H9 (cell line): ENCODE measurements around the gene NSD1. TPM values are rescaled to one million over a fixed set of nuclear protein-coding genes. Genes with fewer than 3 reads are reported as not detected.

Experiments used
- DNase-seq: peaks from one replicate; pipeline ENCODE4 v3.0.0-alpha.2; 2017
- H2AFZ ChIP-seq: one replicate; pipeline ENCODE4 v1.6.1; 2013; ENCODE audit warnings: mild to moderate bottlenecking, low read length, control low read depth, moderate library complexity
- H2AK5ac ChIP-seq: 2 replicates; pipeline ENCODE4 v1.6.1; 2013; ENCODE audit warnings: low read length, control low read depth, mixed read lengths; ENCODE audit not compliant: insufficient read length
- H2BK120ac ChIP-seq: one replicate; pipeline ENCODE4 v1.6.1; 2013; ENCODE audit warnings: low read depth, mild to moderate bottlenecking, low read length, control low read depth, inconsistent platforms; ENCODE audit not compliant: poor library complexity, severe bottlenecking
- H2BK12ac ChIP-seq: 2 replicates; pipeline ENCODE4 v1.6.1; 2013; ENCODE audit warnings: low read length, control low read depth, mixed read lengths, low read depth; ENCODE audit not compliant: insufficient read length
- H2BK15ac ChIP-seq: 2 replicates; pipeline ENCODE4 v1.6.1; 2013; ENCODE audit warnings: low read depth, low read length, control low read depth
- H2BK20ac ChIP-seq: one replicate; pipeline ENCODE4 v1.6.1; 2013; ENCODE audit warnings: low read depth, mild to moderate bottlenecking, low read length, control low read depth, inconsistent platforms; ENCODE audit not compliant: poor library complexity, severe bottlenecking
- H2BK5ac ChIP-seq: 2 replicates; pipeline ENCODE4 v1.6.1; 2013; ENCODE audit warnings: low read length, control low read depth, mixed read lengths; ENCODE audit not compliant: insufficient read length
- H3K14ac ChIP-seq: 2 replicates; pipeline ENCODE4 v1.6.1; 2013; ENCODE audit warnings: low read length, control low read depth; ENCODE audit not compliant: insufficient read depth
- H3K18ac ChIP-seq: 2 replicates; pipeline ENCODE4 v1.6.1; 2013; ENCODE audit warnings: low read depth, mild to moderate bottlenecking, mixed read lengths, low read length, control low read depth; ENCODE audit not compliant: insufficient read length
- H3K23ac ChIP-seq: 2 replicates; pipeline ENCODE4 v1.6.1; 2013; ENCODE audit warnings: low read length, control low read depth, mixed read lengths, low read depth; ENCODE audit not compliant: insufficient read length
- H3K23me2 ChIP-seq: 2 replicates; pipeline ENCODE4 v1.6.1; 2013; ENCODE audit warnings: low read depth, mild to moderate bottlenecking, mixed read lengths, low read length, control low read depth; ENCODE audit not compliant: insufficient read length, poor library complexity, severe bottlenecking
- H3K27ac ChIP-seq: 2 replicates; pipeline ENCODE4 v1.5.1; 2013; ENCODE audit warnings: low read length, control low read depth, mixed read lengths, low read depth; ENCODE audit not compliant: insufficient read length
- H3K27me3 ChIP-seq: 2 replicates; pipeline ENCODE4 v1.6.1; 2013; ENCODE audit warnings: low read length, control low read depth, inconsistent platforms; ENCODE audit not compliant: insufficient read depth
- H3K4ac ChIP-seq: 2 replicates; pipeline ENCODE4 v1.6.1; 2013; ENCODE audit warnings: low read depth, mild to moderate bottlenecking, control low read depth, inconsistent platforms, low read length, moderate library complexity
- H3K4me1 ChIP-seq: 2 replicates; pipeline ENCODE4 v1.6.1; 2013; ENCODE audit warnings: low read length, control low read depth, inconsistent platforms; ENCODE audit not compliant: insufficient read depth
- H3K4me2 ChIP-seq: 2 replicates; pipeline ENCODE4 v1.6.1; 2013; ENCODE audit warnings: low read length, control low read depth, mixed read lengths; ENCODE audit not compliant: insufficient read length, insufficient read depth
- H3K56ac ChIP-seq: 2 replicates; pipeline ENCODE4 v1.6.1; 2013; ENCODE audit warnings: low read depth, mild to moderate bottlenecking, mixed read lengths, low read length, control low read depth; ENCODE audit not compliant: insufficient read length
- H3K79me1 ChIP-seq: 2 replicates; pipeline ENCODE4 v1.6.1; 2013; ENCODE audit warnings: low read depth, mild to moderate bottlenecking, moderate library complexity, low read length, control low read depth, inconsistent platforms; ENCODE audit not compliant: insufficient read depth, poor library complexity, severe bottlenecking
- H3K79me2 ChIP-seq: 2 replicates; pipeline ENCODE4 v1.6.1; 2013; ENCODE audit warnings: low read length, control low read depth, inconsistent platforms; ENCODE audit not compliant: insufficient read depth
- H3K9ac ChIP-seq: 2 replicates; pipeline ENCODE4 v1.6.1; 2013; ENCODE audit warnings: low read length, control low read depth, mixed read lengths; ENCODE audit not compliant: insufficient read length; ENCODE audit errors: extremely low read depth
- H3K9me3 ChIP-seq: one replicate; pipeline ENCODE4 v1.6.1; 2013; ENCODE audit warnings: low read depth, low read length, inconsistent platforms; ENCODE audit not compliant: control insufficient read depth
- H3T11ph ChIP-seq: one replicate; pipeline ENCODE4 v1.6.1; 2013; ENCODE audit warnings: mild to moderate bottlenecking, low read length, control low read depth, inconsistent platforms
- H4K20me1 ChIP-seq: one replicate; pipeline ENCODE4 v1.6.1; 2013; ENCODE audit not compliant: control insufficient read depth, insufficient read length, insufficient read depth
- H4K5ac ChIP-seq: 2 replicates; pipeline ENCODE4 v1.6.1; 2013; ENCODE audit warnings: low read depth, mild to moderate bottlenecking, mixed read lengths, low read length, control low read depth; ENCODE audit not compliant: insufficient read length
- H4K8ac ChIP-seq: replicated peaks from 2 replicates; pipeline ENCODE4 v1.6.1; 2013; ENCODE audit warnings: low read length, control low read depth, mixed read lengths, low read depth; ENCODE audit not compliant: insufficient read length
- H4K91ac ChIP-seq: 2 replicates; pipeline ENCODE4 v1.6.1; 2013; ENCODE audit warnings: low read depth, mild to moderate bottlenecking, moderate library complexity, mixed read lengths, low read length, control low read depth; ENCODE audit not compliant: insufficient read length
- H3K27ac Mint-ChIP-seq, 3 experiments: 2 replicates in 2 of 3; 3 replicates in 1 of 3; pipeline ENCODE4 v1.8.0; 2020 to 2021; ENCODE audit warnings: mixed read lengths in 3 of 3, mild to moderate bottlenecking in 1 of 3, moderate library complexity in 1 of 3
- H3K27me3 Mint-ChIP-seq: 2 replicates; pipeline ENCODE4 v1.8.0; 2021; ENCODE audit warnings: low read depth, mild to moderate bottlenecking, moderate library complexity, mixed read lengths
- H3K36me3 Mint-ChIP-seq, 3 experiments: 2 replicates in 2 of 3; 3 replicates in 1 of 3; pipeline ENCODE4 v1.8.0; 2020 to 2021; ENCODE audit warnings: low read depth in 3 of 3, mixed read lengths in 3 of 3; ENCODE audit not compliant: insufficient read depth in 1 of 3
- H3K4me1 Mint-ChIP-seq, 2 experiments: 2 replicates each; pipeline ENCODE4 v1.8.0; 2020; ENCODE audit warnings: mixed read lengths in 2 of 2
- H3K4me3 Mint-ChIP-seq, 2 experiments: 2 replicates in 1 of 2; 3 replicates in 1 of 2; pipeline ENCODE4 v1.8.0; 2020 to 2021; ENCODE audit warnings: mild to moderate bottlenecking in 2 of 2, mixed read lengths in 2 of 2, moderate library complexity in 1 of 2
- H3K9me3 Mint-ChIP-seq, 2 experiments: 2 replicates in 1 of 2; 3 replicates in 1 of 2; pipeline ENCODE4 v1.8.0; 2020; ENCODE audit warnings: mild to moderate bottlenecking in 2 of 2, mixed read lengths in 2 of 2, moderate library complexity in 1 of 2
- WGBS: extraction: QIAGEN DNeasy Blood & Tissue Kit; methylation state at CpG from one replicate; pipeline ENCODE4 v1.1.7; 2013; ENCODE audit warnings: missing lambda C conversion rate, low lambda C conversion rate, mixed read lengths; ENCODE audit not compliant: insufficient read length; ENCODE audit errors: extremely low coverage; 5-methylcytosine and 5-hydroxymethylcytosine counted together
- total RNA-seq: library from RNA; stranded (reverse); gene quantifications from 2 replicates; pipeline ENCODE4 v1.2.1, GENCODE V29; 2021
- TF ChIP-seq, protein P1 (sequence below): fragments of 200-600 bp; sonication (generic); conservative IDR thresholded peaks from 3 replicates; pipeline ENCODE4 v1.8.0; 2021; ENCODE audit warnings: antibody characterized with exemption, mild to moderate bottlenecking

Gene NSD1
- total RNA-seq, 1 experiment from 2014 or later: 213 TPM

DNA sequence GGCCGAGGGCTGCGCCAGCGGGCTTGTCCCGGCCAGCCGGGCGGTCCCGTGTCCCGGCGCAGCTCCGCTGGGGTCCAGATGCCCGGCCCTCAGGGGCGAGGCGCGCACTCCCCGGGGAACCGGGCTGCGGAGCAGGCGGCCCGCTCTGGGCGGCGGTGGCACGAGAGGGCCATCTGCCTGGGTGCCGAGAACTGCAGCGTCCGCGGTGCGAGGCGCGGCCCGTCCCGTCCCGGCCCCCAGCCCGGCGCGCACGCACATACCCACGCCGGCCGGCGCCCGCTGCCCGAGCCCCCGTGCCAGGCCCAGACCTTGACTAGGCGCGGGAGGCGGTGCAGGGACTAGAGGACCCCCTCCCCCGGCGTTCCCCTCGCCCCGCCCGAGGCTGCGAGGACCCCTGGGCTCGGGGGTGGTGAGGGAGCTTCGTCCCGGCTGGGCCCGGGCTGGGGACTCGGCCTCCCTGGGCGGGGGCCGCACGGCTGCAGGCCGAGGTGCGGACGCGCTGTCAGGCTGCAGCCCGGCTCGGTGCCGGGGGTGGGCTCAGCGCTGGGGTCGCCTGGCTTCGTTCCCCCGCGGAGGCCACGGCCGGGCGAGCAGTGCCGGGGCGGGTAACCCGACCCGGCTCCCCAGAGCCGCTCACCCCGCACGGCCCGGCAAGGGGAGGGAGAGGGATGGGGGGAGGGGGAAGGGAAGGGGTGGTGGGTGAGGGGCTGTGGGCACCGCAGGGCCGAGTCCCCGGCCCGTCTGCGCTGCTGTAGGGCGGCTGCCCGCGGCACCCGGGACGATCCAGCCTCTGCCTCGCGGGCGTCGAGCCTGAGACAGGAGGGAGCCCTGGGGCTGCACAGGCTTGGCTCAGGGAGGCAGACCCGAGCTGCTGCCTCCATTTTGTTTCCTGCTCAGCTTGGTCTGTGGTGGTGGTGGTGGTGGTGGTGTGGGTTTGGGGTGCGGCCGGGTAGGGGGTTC lies 1.2 kb upstream of the NSD1 start:
- no peak overlapping the region for H4K8ac ChIP-seq

More for the DNA sequence above, 1.2 kb upstream of the NSD1 start:
- peaks cover 18% of the 10 kb centered on the region for H3K23me2 ChIP-seq
- H3K4me1 Mint-ChIP-seq: peaks cover 34 to 43% of the 10 kb centered on the region in 2 experiments
- peak; percentile 79 for DNase-seq
- no peak overlapping the region for H3T11ph ChIP-seq
- peak overlapping the region; percentile 88 for H2BK120ac ChIP-seq
- peak overlapping the region; percentile 58 for H3K4me2 ChIP-seq
- H3K23ac ChIP-seq: no peak overlapping the region
- H3K4me3 Mint-ChIP-seq: peak overlapping the region; percentile 77 to 89
- peak overlapping the region; percentile 47 to 94 (median 85); a peak in 5 of 7 replicates for H3K27ac Mint-ChIP-seq
- peak overlapping the region; percentile 99 for H4K91ac ChIP-seq
- no CpG with 5 or more reads among the region's 100 CpGs for WGBS
- no peak overlapping the region for H2AK5ac ChIP-seq
- H2BK15ac ChIP-seq: 0 out of 2 replicates have a peak overlapping the region, but pooled peaks have one; percentile 39
- TF ChIP-seq, protein P1, sequence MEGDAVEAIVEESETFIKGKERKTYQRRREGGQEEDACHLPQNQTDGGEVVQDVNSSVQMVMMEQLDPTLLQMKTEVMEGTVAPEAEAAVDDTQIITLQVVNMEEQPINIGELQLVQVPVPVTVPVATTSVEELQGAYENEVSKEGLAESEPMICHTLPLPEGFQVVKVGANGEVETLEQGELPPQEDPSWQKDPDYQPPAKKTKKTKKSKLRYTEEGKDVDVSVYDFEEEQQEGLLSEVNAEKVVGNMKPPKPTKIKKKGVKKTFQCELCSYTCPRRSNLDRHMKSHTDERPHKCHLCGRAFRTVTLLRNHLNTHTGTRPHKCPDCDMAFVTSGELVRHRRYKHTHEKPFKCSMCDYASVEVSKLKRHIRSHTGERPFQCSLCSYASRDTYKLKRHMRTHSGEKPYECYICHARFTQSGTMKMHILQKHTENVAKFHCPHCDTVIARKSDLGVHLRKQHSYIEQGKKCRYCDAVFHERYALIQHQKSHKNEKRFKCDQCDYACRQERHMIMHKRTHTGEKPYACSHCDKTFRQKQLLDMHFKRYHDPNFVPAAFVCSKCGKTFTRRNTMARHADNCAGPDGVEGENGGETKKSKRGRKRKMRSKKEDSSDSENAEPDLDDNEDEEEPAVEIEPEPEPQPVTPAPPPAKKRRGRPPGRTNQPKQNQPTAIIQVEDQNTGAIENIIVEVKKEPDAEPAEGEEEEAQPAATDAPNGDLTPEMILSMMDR: no peak
- peak overlapping the region; percentile 81 for H3K27ac ChIP-seq
- peak overlapping the region; percentile 33 for H4K5ac ChIP-seq
- peak overlapping the region; percentile 81 for H2BK5ac ChIP-seq
- H3K4ac ChIP-seq: peak overlapping the region; percentile 87
- no peak overlapping the region for H2AFZ ChIP-seq
- no peaks in the 10 kb centered on the region for H3K9me3 ChIP-seq
- H4K20me1 ChIP-seq: no peaks in the 10 kb centered on the region
- H3K18ac ChIP-seq: peak overlapping the region; percentile 99
- H3K27me3 Mint-ChIP-seq: peaks cover 4% of the 10 kb centered on the region; the same call in 1 of the 2 replicates
- no peaks in the 10 kb centered on the region for H3K27me3 ChIP-seq
- H3K79me1 ChIP-seq: no peaks in the 10 kb centered on the region
- H3K9ac ChIP-seq: peak overlapping the region; percentile 87
- no peak overlapping the region for H3K56ac ChIP-seq
- no peaks in the 10 kb centered on the region for H3K9me3 Mint-ChIP-seq
- peak overlapping the region; percentile 99 for H3K14ac ChIP-seq
- H3K4me1 ChIP-seq: peaks cover 16% of the 10 kb centered on the region
- peaks cover 25% of the 10 kb centered on the region; the same call in 1 of the 2 replicates for H3K79me2 ChIP-seq
- H3K36me3 Mint-ChIP-seq: peaks cover 23 to 29% (median 29%) of the 10 kb centered on the region in 3 experiments
- peak overlapping the region; percentile 71 for H2BK12ac ChIP-seq
- no peak overlapping the region for H2BK20ac ChIP-seq
